ENCODE data around the gene MMP28.

The MMP28 gene

GRCh38 chr17:35793257-35793656, 2.2 kb downstream of the MMP28 start:
- no peak for TF ChIP-seq JUND (IDR thresholded peaks at IDR 0.05; ENCODE audit: low read depth)
- DNase-seq (ENCODE audit: low read depth in 1 of 2, low spot score in 1 of 2), result no peak
- in situ Hi-C loops (cut with HindIII; ENCODE audit: low pct_unique_long_range_greater_than_20kb, low sequenced_read_pairs), result no loop called here

DNA sequence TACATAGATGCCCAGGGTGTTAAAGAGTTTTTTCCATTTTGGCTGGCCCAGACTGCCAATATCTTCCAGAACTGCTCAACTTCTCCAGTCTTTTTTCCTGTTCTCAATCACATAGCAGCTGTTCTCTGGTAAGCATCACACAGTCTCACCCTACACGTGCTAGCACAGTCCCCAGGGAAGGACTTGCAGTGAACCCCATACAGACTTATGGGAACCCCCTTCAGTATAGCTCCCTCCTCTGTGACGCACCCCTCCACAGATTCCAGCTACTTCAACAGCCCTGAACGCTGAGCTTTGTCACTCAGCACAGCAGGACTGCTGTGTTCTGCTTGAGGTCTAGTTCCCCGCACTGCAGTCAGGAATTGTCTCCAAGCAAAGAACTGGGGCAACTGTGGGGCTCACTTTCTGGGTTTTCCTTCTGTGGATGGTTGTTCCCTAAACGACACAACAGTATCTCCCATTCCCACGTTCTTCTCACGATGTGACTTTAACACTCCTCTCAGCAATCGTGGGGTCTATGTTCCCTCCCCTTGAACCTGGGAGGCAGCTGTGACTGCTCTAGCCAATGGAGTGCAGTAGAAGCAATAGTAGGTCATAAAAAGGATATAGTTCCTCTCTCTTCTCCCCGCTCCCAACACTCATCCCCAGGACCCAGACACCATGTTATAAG, 3.6 kb downstream of the MMP28 start:
- no peak for TF ChIP-seq JUND (IDR thresholded peaks at IDR 0.05; ENCODE audit: low read depth)
- in situ Hi-C loops (cut with HindIII; ENCODE audit: low pct_unique_long_range_greater_than_20kb, low sequenced_read_pairs), result no loop called here
- no peak for DNase-seq (ENCODE audit: low read depth in 1 of 2, low spot score in 1 of 2)

- no peak for TF ChIP-seq JUND (IDR thresholded peaks at IDR 0.05; ENCODE audit: low read depth)
- in situ Hi-C loops (cut with HindIII; ENCODE audit: low pct_unique_long_range_greater_than_20kb, low sequenced_read_pairs), result no loop called here
- no peak for DNase-seq (ENCODE audit: low read depth in 1 of 2, low spot score in 1 of 2)
Measured at GRCh38 chr17:35790841-35791240, 4.6 kb downstream of the MMP28 start.

- no peak for TF ChIP-seq JUND (IDR thresholded peaks at IDR 0.05; ENCODE audit: low read depth)
- in situ Hi-C loops (cut with HindIII; ENCODE audit: low pct_unique_long_range_greater_than_20kb, low sequenced_read_pairs), result no loop called here
- no peak for DNase-seq (ENCODE audit: low read depth in 1 of 2, low spot score in 1 of 2)
Measured at GRCh38 chr17:35788477-35789368, 6.7 kb downstream of the MMP28 start.

GRCh38 chr17:35786941-35787432, 8.5 kb downstream of the MMP28 start:
- no peak for TF ChIP-seq JUND (IDR thresholded peaks at IDR 0.05; ENCODE audit: low read depth)
- in situ Hi-C loops (cut with HindIII; ENCODE audit: low pct_unique_long_range_greater_than_20kb, low sequenced_read_pairs), result no loop called here
- peak; percentile 42 to 48 for DNase-seq (ENCODE audit: low read depth in 1 of 2, low spot score in 1 of 2)

DNA sequence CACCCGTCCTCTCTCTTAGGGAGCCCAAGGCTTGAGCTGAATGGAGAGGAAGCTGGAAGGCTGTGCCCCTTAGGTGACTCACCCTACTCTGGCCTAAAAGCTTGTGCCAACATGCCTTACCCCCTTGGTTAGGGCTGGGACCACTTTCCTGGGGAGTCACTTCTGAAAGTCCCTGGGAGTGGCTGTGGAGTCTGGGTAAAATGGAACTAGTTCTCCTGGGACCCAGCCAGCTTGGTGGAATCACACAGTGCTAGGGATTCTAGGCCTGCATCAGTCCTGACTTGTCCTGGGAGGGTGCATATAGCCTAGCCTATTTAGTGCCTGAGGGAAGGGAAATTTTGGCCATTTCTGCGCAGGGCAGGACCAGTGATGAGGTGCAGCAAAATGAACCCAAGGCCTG, 10.5 kb downstream of the MMP28 start:
- DNase-seq (ENCODE audit: low read depth in 1 of 2, low spot score in 1 of 2), result no peak
- TF ChIP-seq JUND (IDR thresholded peaks at IDR 0.05; ENCODE audit: low read depth), result no peak
- in situ Hi-C loops (cut with HindIII; ENCODE audit: low pct_unique_long_range_greater_than_20kb, low sequenced_read_pairs), result no loop called here

GRCh38 chr17:35780950-35781349, 14.5 kb downstream of the MMP28 start:
- TF ChIP-seq JUND (IDR thresholded peaks at IDR 0.05; ENCODE audit: low read depth), result no peak
- in situ Hi-C loops (cut with HindIII; ENCODE audit: low pct_unique_long_range_greater_than_20kb, low sequenced_read_pairs), result no loop called here
- no peak for DNase-seq (ENCODE audit: low read depth in 1 of 2, low spot score in 1 of 2)

DNA sequence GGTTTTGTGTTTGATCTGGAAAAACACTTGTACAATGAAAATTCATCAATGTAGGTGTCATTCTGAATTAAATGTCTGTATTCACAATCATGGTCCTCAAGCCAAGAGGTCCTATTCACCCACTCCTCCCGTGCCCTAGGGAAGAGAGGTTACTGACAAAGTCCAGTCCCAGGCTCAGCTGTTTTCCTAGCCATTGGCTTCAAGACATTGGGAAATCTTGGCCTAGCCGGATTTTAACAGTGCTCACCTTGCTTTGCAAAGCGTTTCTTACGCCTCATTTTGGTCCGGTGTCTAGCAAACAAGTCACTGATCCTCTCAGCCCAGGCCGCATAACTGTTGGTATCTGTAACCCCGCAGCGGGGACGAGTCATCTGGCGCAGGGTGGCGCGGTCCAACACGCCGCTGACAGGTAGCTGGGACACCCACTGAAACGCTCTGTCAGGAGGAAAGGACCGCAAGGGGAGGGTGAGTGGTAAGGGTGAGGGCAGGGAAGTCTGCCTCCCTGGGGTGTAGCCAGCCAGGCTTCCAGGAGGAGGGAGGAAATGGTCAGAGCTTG, 16.7 kb downstream of the MMP28 start:
- in situ Hi-C loops (cut with HindIII; ENCODE audit: low pct_unique_long_range_greater_than_20kb, low sequenced_read_pairs), result no loop called here
- no peak for DNase-seq (ENCODE audit: low read depth in 1 of 2, low spot score in 1 of 2)
- TF ChIP-seq JUND (IDR thresholded peaks at IDR 0.05; ENCODE audit: low read depth), result no peak

GRCh38 chr17:35775583-35775982, 19.9 kb downstream of the MMP28 start:
- in situ Hi-C loops (cut with HindIII; ENCODE audit: low pct_unique_long_range_greater_than_20kb, low sequenced_read_pairs), result no loop called here
- TF ChIP-seq JUND (IDR thresholded peaks at IDR 0.05; ENCODE audit: low read depth), result no peak
- DNase-seq (ENCODE audit: low read depth in 1 of 2, low spot score in 1 of 2), result no peak

- in situ Hi-C loops (cut with HindIII; ENCODE audit: low pct_unique_long_range_greater_than_20kb, low sequenced_read_pairs), result no loop called here
- no peak for TF ChIP-seq JUND (IDR thresholded peaks at IDR 0.05; ENCODE audit: low read depth)
- DNase-seq (ENCODE audit: low read depth in 1 of 2, low spot score in 1 of 2), result no peak
Measured at GRCh38 chr17:35775039-35775438, 20.4 kb downstream of the MMP28 start.

- in situ Hi-C loops (cut with HindIII; ENCODE audit: low pct_unique_long_range_greater_than_20kb, low sequenced_read_pairs), result no loop called here
- DNase-seq (ENCODE audit: low read depth in 1 of 2, low spot score in 1 of 2), result no peak
Measured at GRCh38 chr17:35774499-35774898, 20.9 kb downstream of the MMP28 start.

DNA sequence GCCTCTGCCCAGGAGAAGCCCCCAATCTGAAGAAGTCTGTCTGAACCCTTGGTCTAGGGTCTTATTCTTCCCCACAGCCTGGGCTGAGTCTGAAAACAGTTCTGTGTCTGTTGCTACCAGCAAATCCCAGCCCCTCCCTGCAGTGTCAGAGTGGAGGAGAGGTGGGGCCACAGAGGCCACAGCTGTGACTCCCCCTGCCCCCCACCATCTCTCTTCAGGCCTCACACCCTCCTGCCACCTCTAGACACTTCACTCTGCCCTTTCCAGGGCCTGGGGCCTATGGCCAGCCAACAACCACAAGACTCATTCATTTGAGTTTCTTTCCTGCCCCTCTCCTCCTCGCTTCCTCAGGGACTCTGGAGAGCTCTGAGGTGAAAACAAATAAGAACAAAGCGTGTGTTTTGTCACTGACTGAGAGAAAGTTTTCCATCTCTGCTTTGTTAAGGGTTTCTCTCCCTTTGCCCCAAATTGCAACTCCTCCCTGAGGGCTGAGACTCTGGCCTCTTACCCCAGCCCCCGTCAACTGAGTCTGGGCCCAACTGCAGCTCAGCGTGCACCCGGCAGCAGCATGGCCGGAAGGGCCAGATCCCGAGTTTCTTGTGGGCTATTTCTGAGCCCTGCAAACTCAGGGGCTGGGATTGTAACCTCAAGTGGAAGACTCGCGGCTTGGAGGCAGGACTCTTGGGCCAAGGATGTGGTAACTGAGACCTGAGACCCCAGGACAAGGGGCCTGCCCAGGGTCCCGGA, 21.6 kb downstream of the MMP28 start:
- no peak for DNase-seq (ENCODE audit: low read depth in 1 of 2, low spot score in 1 of 2)
- in situ Hi-C loops (cut with HindIII; ENCODE audit: low pct_unique_long_range_greater_than_20kb, low sequenced_read_pairs), result no loop called here
- TF ChIP-seq JUND (IDR thresholded peaks at IDR 0.05; ENCODE audit: low read depth), result no peak

More at GRCh38 chr17:35774499-35774898, 20.9 kb downstream of the MMP28 start:
- TF ChIP-seq JUND (IDR thresholded peaks at IDR 0.05; ENCODE audit: low read depth), result no peak

Data from T47D (cell line).